NCI-H82 treated with DMSO at 0.1 percent for 48 hours (cell line): ENCODE measurements around the gene HES7.

Source experiments
- DNase-seq: peaks from one replicate; lab custom pipeline; 2025; ENCODE audit not compliant: unreplicated experiment; lab: John Stamatoyannopoulos, UW

The HES7 gene

GRCh38 chr17:8123695-8124349 lies at the start of gene HES7:
HES7 (minus strand) TSS chr17:8124106; CDS start chr17:8124084, 22 bp downstream.
- DNase-seq, result no peak

- DNase-seq, result peak; percentile 99
Measured at GRCh38 chr17:8173056-8173870, 49.4 kb upstream of the HES7 start.

- DNase-seq, result peak; percentile 77
Measured at GRCh38 chr17:8170186-8170585, 46.3 kb upstream of the HES7 start.

GRCh38 chr17:8167526-8167925 lies 43.6 kb upstream of the HES7 start:
- no peak for DNase-seq

- no peak for DNase-seq
Measured at GRCh38 chr17:8166731-8167130, 42.8 kb upstream of the HES7 start.

- DNase-seq, result no peak
Measured at GRCh38 chr17:8164815-8165131, 40.9 kb upstream of the HES7 start.

- peak; percentile 89 for DNase-seq
Measured at GRCh38 chr17:8163978-8164814, 40.3 kb upstream of the HES7 start.

GRCh38 chr17:8162997-8163977 lies 39.4 kb upstream of the HES7 start:
- peak; percentile 75 for DNase-seq

- peak; percentile 46 for DNase-seq
Measured at GRCh38 chr17:8162233-8162996, 38.5 kb upstream of the HES7 start, which contains the start of gene VAMP2. VAMP2 (minus strand) TSS chr17:8162948; CDS start chr17:8162879, 69 bp downstream.

- no peak for DNase-seq
Measured at GRCh38 chr17:8161289-8162232, 37.7 kb upstream of the HES7 start.

GRCh38 chr17:8160741-8161221 lies 36.9 kb upstream of the HES7 start:
- no peak for DNase-seq

- DNase-seq, result no peak
Measured at GRCh38 chr17:8160224-8160577, 36.3 kb upstream of the HES7 start.

- DNase-seq, result no peak
Measured at GRCh38 chr17:8159459-8160223, 35.7 kb upstream of the HES7 start.

GRCh38 chr17:8159032-8159400 lies 35.1 kb upstream of the HES7 start:
- no peak for DNase-seq

GRCh38 chr17:8158267-8159031 lies 34.5 kb upstream of the HES7 start:
- peak; percentile 69 for DNase-seq

- peak; percentile 100 for DNase-seq
Measured at GRCh38 chr17:8156246-8156992, 32.5 kb upstream of the HES7 start.

GRCh38 chr17:8155996-8156245 lies 32.0 kb upstream of the HES7 start:
- DNase-seq, result no peak
